H1 (cell line): ENCODE measurements around the gene MRFAP1L1. TPM values are rescaled to one million over a fixed set of nuclear protein-coding genes. Genes with fewer than 3 reads are reported as not detected.
A peak's percentile ranks its signal among the peaks of the same experiment; 100 is the strongest.

Experiments
- MAFK ChIP-seq: IDR thresholded peaks from 2 replicates; pipeline ENCODE4 v1.6.1; 2012; ENCODE audit warnings: low read depth, mild to moderate bottlenecking, improper control_type of control experiment, low read length
- PHF8 ChIP-seq: fragments of 200-600 bp; sonication (generic); conservative IDR thresholded peaks from 2 replicates; pipeline ENCODE4 v1.7.1; 2012; ENCODE audit warnings: low read depth, mild to moderate bottlenecking, inconsistent platforms, low read length, moderate library complexity
- SIN3A ChIP-seq, 2 experiments: IDR thresholded peaks in 1 of 2; conservative IDR thresholded peaks in 1 of 2; 2 replicates each; pipeline ENCODE4 v1.6.1; 2011 to 2012; ENCODE audit warnings: low read length in 2 of 2, improper control_type of control experiment in 1 of 2, low read depth in 1 of 2, mild to moderate bottlenecking in 1 of 2
- USF2 ChIP-seq: IDR thresholded peaks from 2 replicates; pipeline ENCODE4 v1.6.1; 2011; ENCODE audit warnings: low read length, improper control_type of control experiment
- polyA plus RNA-seq, 7 experiments: library from polyadenylated mRNA; depleted of rRNA in 3 of 7; stranded (reverse) in 5 of 7; unstranded in 2 of 7; fragments of >200 nt in 5 of 7; fragments of 200-250 nt in 2 of 7; gene quantifications; 1 replicate in 5 of 7; 2 replicates in 1 of 7; 4 replicates in 1 of 7; pipeline versions ENCODE4 v1.2.1 to v1.2.3, GENCODE V29; 2011 to 2013; ENCODE audit warnings: missing spikeins in 2 of 7, mixed read lengths in 2 of 7
- total RNA-seq: library from RNA; stranded (reverse); fragmentation: NEBNext Ultra II Directional; extraction: Animal tissue kit (Norgen Biotek cat#: 25700); gene quantifications from 2 replicates; pipeline ENCODE4 v1.2.1, GENCODE V29; 2021

MRFAP1L1 gene
- total and polyA plus RNA-seq, 2 of the 8 experiments (the other 6 are each of a cell fraction or from before 2014, with no cell fraction given) = 26.8 to 54.3 TPM

DNA sequence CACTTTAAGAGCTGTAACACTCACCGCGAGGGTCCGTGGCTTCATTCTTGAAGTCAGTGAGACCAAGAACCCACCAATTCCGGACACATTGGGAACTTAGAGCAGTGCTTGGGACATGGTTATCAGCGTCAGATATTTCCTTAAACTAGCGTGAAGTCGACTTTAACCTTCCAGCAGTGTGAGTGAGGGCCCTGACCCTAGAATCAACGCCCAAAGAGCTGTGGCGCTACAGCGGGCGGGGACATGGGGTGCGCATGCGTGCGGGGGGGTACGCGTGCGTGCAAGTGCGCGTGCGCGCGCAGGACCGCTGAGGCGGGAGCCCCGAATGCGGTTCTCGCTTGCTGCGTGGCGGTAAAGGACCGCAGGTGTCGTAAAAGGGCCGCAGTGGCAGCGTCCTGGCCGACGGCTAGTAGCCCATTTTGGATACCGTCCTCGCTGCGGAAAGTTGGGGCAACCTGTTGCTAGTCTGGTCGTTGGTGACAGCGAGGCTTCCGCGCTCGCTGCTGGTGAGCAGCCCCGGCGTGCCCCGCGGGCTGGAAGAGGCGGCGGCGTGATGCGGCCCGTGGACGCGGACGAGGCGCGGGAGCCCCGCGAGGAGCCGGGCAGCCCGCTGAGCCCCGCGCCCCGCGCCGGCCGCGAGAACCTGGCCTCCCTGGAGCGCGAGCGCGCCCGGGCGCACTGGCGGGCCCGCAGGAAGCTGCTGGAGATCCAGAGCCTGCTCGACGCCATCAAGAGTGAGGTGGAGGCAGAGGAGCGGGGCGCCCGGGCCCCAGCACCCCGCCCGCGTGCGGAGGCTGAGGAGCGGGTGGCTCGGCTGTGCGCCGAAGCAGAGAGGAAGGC is 35.8 kb downstream of the MRFAP1L1 start (continued):
- no peak for TF ChIP-seq MAFK
- TF ChIP-seq PHF8 = 0 out of 2 replicates have a peak, but pooled peaks have one; percentile 31
- no peak for TF ChIP-seq USF2
- TF ChIP-seq SIN3A (conservative IDR thresholded peaks at IDR 0.05 in 1 of 2, IDR thresholded peaks at IDR 0.05 in 1 of 2; ENCODE audit: low read depth in 1 of 2, low read length in 2 of 2) = peak in 1 of 2 experiments; percentile 73; a peak in 2 of 4 replicates
